HCT116 (cell line): Measurements from ENCODE around the gene MYL5.
"Not testable (repeated sequence)": the region's sequence is repeated elsewhere in the genome, so short reads cannot be mapped to it uniquely, and the experiment has no call there.

ENCODE experiments used
- EZH2 ChIP-seq: fragments of 200-600 bp; sonication (generic); IDR thresholded peaks from 2 replicates; pipeline ENCODE4 v1.6.1; 2017; ENCODE audit warnings: antibody characterized with exemption, mixed run types
- TCF7L2 ChIP-seq: IDR thresholded peaks from 2 replicates; pipeline ENCODE4 v1.7.0; 2011; ENCODE audit warnings: borderline replicate concordance, inconsistent platforms; ENCODE audit not compliant: insufficient read depth, insufficient read length; ENCODE audit errors: extremely low read depth

DNA sequence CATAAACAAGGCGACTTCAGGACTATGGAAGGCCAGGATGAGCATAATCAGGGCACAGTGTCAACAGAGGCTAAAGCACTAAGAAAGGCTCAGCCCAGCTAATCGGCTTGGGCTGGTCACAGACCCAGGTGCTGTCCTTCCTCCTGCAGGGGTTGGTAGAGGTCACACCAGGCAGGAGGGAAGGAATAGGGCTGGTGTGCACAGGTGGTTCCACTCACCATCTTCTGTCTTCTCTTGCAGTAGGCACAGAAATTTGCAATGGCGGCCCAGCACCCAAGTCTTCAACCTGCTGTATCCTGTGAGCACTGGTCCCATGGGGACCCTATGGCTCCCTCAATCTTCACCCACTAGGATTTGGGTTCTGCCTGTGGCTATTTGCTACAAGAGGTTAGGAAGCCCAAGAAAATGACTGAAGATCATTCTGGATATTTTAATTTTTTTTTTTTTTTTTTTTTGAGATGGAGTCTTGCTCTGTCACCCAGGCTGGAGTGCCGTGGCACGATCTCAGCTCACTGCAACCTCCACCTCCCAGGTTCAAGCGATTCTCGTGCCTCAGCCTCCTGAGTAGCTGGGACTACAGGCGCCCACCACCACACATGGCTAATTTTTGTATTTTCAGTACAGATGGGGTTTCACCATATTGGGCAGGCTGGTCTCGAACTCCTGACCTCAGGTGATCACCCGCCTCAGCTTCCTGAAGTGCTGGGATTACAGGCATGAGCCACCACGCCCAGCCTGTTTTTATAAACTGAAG lies 4.4 kb upstream of the MYL5 start:
- not testable (repeated sequence) for TF ChIP-seq TCF7L2, EZH2
